Activated CD4-positive, alpha-beta T cell treated with anti-CD3 and anti-CD28 coated beads, Interleukin-2, amount 10 ng/mL, durations not matched to agents 24 days and 14 days (primary cell): ENCODE results near the gene SCARB2. TPM values are rescaled to one million over a fixed set of nuclear protein-coding genes. Genes with fewer than 3 reads are reported as not detected.

Experiments
- DNase-seq: peaks from one replicate; pipeline ENCODE4 v3.0.0; 2022
- H3K27ac Mint-ChIP-seq: one replicate; pipeline ENCODE4 v1.8.0; 2022; ENCODE audit warnings: mild to moderate bottlenecking, mixed read lengths
- H3K27me3 Mint-ChIP-seq: one replicate; pipeline ENCODE4 v1.8.0; 2022; ENCODE audit warnings: mixed read lengths
- H3K36me3 Mint-ChIP-seq: one replicate; pipeline ENCODE4 v1.8.0; 2022; ENCODE audit warnings: low read depth, mild to moderate bottlenecking, mixed read lengths
- H3K4me1 Mint-ChIP-seq: one replicate; pipeline ENCODE4 v1.8.0; 2021; ENCODE audit warnings: mixed read lengths
- H3K4me3 Mint-ChIP-seq: one replicate; pipeline ENCODE4 v1.8.0; 2022; ENCODE audit warnings: mild to moderate bottlenecking, moderate library complexity, mixed read lengths
- H3K9me3 Mint-ChIP-seq: one replicate; pipeline ENCODE4 v1.8.0; 2021; ENCODE audit warnings: mixed read lengths
- intact Hi-C: fragments of 100-400 bp; cut with micrococcal nuclease; formaldehyde crosslinking; loops from one replicate; pipeline ENCODE4 v1.15.1; 2023
- total RNA-seq: library from RNA; stranded (reverse); gene quantifications from 2 replicates; pipeline ENCODE4 v1.2.3, GENCODE V29; 2022

Gene SCARB2
- total RNA-seq, 1 donor from 2014 or later: 1.7 TPM

DNA sequence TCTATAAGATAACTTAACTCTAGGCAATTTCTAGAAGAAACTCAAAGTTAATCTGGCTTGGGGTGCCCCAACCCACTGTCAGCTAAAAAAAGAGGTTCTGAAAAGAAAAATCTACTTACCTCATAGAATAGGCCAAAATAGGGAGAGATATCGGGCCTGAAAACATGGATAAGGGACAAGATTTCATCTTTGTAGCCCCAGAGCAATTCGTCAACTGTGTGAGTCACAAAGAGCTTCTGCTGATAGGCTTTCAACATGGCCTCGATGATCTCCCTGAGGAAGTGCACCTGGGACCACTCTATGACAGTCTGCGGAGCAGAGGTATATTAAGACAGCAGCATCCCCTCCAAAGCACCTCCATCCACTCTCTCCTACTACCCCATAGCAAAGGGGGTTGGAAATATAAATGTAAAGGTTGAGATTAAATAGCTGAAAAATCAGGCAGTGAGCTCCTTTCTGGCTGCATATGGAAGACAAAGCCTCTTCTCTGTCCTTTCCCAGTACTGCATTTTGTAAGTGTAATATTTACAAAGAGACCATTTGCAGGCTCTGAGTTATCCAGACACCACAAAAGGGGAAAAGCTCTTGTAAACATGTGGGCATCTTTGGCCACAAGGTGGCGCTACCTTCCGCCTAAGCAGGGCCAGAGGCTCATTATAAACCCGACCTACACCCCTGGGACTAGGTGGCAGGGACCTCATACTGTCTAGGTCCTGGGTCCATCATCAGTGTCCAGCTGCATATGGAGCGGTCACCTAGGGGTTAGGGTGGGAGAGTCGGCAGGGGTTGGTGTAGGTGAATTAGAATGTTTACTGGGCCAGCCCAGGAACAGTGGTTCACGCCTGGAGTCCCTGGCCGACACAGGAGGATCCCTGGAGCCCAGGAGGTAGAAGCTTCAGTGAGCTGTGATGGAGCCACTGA, 34.0 kb downstream of the SCARB2 start:
- no peaks in the 10 kb centered on the region for H3K27me3 Mint-ChIP-seq

DNA sequence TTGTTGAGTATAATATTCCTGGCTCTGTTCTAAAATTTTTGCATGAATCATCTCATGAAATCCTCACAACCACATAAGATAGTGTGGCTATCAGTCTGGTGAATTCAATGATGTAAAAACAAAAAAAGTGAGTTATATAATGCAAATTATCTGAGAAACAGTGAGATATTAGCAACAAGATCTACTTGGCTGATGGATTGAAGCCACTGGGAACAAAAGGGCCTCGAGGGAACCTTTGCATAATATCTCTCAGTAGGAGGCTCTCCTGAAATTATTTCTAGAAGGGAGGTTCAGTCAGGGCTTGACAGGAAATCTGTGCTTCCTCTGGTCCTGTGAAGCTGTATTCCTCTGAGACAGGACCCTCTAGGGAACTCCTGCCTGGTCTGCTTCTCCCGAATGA, 35.3 kb downstream of the SCARB2 start:
- H3K9me3 Mint-ChIP-seq: no peaks in the 10 kb centered on the region
- no peaks in the 10 kb centered on the region for H3K36me3 Mint-ChIP-seq
- H3K27ac Mint-ChIP-seq: no peak overlapping the region
- H3K4me1 Mint-ChIP-seq: no peaks in the 10 kb centered on the region
- DNase-seq: no peak
- intact Hi-C loops: no loop called here
- no peak overlapping the region for H3K4me3 Mint-ChIP-seq
- no peaks in the 10 kb centered on the region for H3K27me3 Mint-ChIP-seq

More for the DNA sequence above, 34.0 kb downstream of the SCARB2 start:
- DNase-seq: peak; percentile 93
- intact Hi-C loops: loop anchor here (1.0 kb wide), 2 partner anchors 199 to 326 kb away; no protein-coding TSS in a partner anchor
- H3K4me3 Mint-ChIP-seq: no peak overlapping the region
- no peak overlapping the region for H3K27ac Mint-ChIP-seq
- no peaks in the 10 kb centered on the region for H3K36me3 Mint-ChIP-seq
- H3K4me1 Mint-ChIP-seq: no peaks in the 10 kb centered on the region
- H3K9me3 Mint-ChIP-seq: no peaks in the 10 kb centered on the region

DNA sequence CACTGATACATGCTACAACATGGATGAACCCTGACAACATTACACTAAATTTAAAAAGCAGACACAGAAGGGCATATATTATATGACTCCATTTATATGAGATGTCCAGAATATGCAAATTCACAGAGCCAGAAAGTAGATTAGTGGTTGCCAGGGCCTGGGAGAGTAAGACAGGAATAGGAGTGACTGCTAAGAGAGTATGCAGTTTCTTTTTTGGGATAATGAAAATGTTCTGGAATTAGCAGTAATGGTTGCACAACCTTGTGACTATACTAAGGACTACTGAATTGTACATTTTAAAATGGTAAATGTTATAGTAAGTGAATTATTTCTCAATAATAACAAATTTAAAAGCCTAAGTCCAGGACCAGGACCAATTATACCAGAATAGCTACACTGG, 35.9 kb downstream of the SCARB2 start:
- no peak for DNase-seq
- Mint-ChIP-seq H3K4me1 (no peaks in the 10 kb centered on the region), H3K36me3 (no peaks in the 10 kb centered on the region), H3K27me3 (no peaks in the 10 kb centered on the region), H3K9me3 (no peaks in the 10 kb centered on the region), H3K4me3 (no peak overlapping the region), H3K27ac (no peak overlapping the region)
- intact Hi-C loops: no loop called here

GRCh38 chr4:76175336-76175735, 38.3 kb downstream of the SCARB2 start:
- Mint-ChIP-seq H3K9me3 (no peaks in the 10 kb centered on the region), H3K4me3 (no peak overlapping the region), H3K4me1 (no peaks in the 10 kb centered on the region), H3K27me3 (no peaks in the 10 kb centered on the region), H3K36me3 (no peaks in the 10 kb centered on the region), H3K27ac (no peak overlapping the region)
- intact Hi-C loops: no loop called here
- no peak for DNase-seq

DNA sequence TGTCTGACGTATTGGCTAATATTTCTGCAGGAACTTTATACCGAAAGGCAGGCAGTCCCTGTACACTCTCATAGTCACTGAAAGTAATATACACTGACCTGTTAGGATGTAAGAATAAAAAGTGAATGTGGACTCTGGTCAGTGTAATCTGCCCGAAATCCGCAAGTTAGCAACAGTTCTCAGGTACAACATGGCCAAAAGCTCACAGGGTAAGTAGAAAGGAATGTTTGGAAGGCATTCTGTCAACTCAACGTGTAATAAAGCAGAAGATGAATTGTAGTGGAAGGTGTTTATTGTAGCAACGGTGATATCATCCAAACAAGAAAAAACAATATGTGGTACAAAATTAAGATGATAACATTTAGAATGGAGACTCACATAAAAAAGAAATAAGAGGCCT, 39.4 kb downstream of the SCARB2 start:
- intact Hi-C loops: no loop called here
- no peaks in the 10 kb centered on the region for H3K9me3 Mint-ChIP-seq
- H3K36me3 Mint-ChIP-seq: no peaks in the 10 kb centered on the region
- H3K4me1 Mint-ChIP-seq: no peaks in the 10 kb centered on the region
- DNase-seq: no peak
- no peak overlapping the region for H3K4me3 Mint-ChIP-seq
- H3K27me3 Mint-ChIP-seq: no peaks in the 10 kb centered on the region
- H3K27ac Mint-ChIP-seq: no peak overlapping the region

GRCh38 chr4:76168688-76169087, 44.9 kb downstream of the SCARB2 start:
- Mint-ChIP-seq H3K9me3 (no peaks in the 10 kb centered on the region), H3K27me3 (no peaks in the 10 kb centered on the region), H3K27ac (no peak overlapping the region), H3K4me1 (no peaks in the 10 kb centered on the region), H3K36me3 (peaks cover 3% of the 10 kb centered on the region), H3K4me3 (no peak overlapping the region)
- intact Hi-C loops: no loop called here
- no peak for DNase-seq

DNA sequence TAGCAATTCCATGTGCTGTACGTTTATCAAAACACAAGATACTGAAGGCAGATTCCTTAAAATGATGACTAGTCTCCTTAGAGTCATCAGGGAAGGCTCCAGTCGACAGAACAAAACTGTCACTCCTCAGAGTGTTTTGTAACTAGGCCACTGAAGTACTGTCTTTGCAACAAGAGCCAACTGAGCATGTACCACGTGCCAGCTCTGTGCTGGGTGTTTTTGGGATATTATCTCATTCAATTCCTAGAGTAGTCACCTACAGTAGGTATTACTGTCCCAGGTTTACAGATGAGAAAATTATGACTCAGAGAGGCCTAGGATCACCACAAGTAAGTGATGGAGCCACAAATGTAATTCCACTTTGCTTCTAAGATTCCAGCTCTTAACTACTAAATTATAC, 47.1 kb downstream of the SCARB2 start:
- no peaks in the 10 kb centered on the region for H3K9me3 Mint-ChIP-seq
- H3K4me1 Mint-ChIP-seq: no peaks in the 10 kb centered on the region
- intact Hi-C loops: no loop called here
- H3K4me3 Mint-ChIP-seq: no peak overlapping the region
- H3K27ac Mint-ChIP-seq: no peak overlapping the region
- peaks cover 3% of the 10 kb centered on the region for H3K36me3 Mint-ChIP-seq
- no peak for DNase-seq
- H3K27me3 Mint-ChIP-seq: no peaks in the 10 kb centered on the region

DNA sequence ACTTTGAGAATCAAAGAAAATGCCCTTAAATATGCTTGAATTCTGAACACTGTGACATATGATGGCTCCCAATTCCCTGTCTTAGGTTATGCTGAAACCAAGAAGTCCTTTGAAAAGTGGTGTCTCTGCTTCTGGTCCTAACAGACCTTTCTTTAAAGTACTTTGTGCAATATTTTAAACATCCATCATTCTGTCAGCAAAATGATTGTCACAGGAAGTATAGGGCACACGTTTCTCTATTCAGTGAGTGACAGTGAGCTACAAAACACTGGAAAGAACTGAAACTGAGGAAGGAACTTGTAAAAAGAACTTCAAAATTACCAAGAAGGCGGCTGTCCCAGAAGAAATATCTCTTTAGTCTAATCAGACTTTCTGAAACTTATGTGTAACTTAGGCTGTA, 53.3 kb downstream of the SCARB2 start:
- Mint-ChIP-seq H3K4me1 (peaks cover 2% of the 10 kb centered on the region), H3K9me3 (no peaks in the 10 kb centered on the region), H3K27ac (no peak overlapping the region), H3K4me3 (no peak overlapping the region), H3K36me3 (no peaks in the 10 kb centered on the region), H3K27me3 (no peaks in the 10 kb centered on the region)
- no peak for DNase-seq
- intact Hi-C loops: no loop called here

- no peak for DNase-seq
Measured at GRCh38 chr4:76156635-76157034, 57.0 kb downstream of the SCARB2 start.

GRCh38 chr4:76155979-76156378, 57.6 kb downstream of the SCARB2 start:
- Mint-ChIP-seq H3K9me3 (no peaks in the 10 kb centered on the region), H3K4me1 (peaks cover 2% of the 10 kb centered on the region), H3K27me3 (peaks cover 1% of the 10 kb centered on the region), H3K4me3 (no peak overlapping the region), H3K27ac (no peak overlapping the region), H3K36me3 (peaks cover 3% of the 10 kb centered on the region)
- DNase-seq: no peak
- intact Hi-C loops: no loop called here

More at GRCh38 chr4:76156635-76157034, 57.0 kb downstream of the SCARB2 start:
- Mint-ChIP-seq H3K27me3 (peaks cover 1% of the 10 kb centered on the region), H3K4me3 (no peak overlapping the region), H3K9me3 (no peaks in the 10 kb centered on the region), H3K4me1 (peaks cover 2% of the 10 kb centered on the region), H3K27ac (no peak overlapping the region), H3K36me3 (peaks cover 3% of the 10 kb centered on the region)
- intact Hi-C loops: no loop called here

- H3K4me3 Mint-ChIP-seq: no peak overlapping the region
- DNase-seq: no peak
Measured at GRCh38 chr4:76153356-76153755, 60.3 kb downstream of the SCARB2 start.

GRCh38 chr4:76148142-76148865, 65.3 kb downstream of the SCARB2 start, which contains the start of gene NUP54:
Gene NUP54 (minus strand): TSS chr4:76148397. CDS start chr4:76148374, 23 bp downstream.
- peak within 1 kb of the TSS; percentile 92 for H3K27ac Mint-ChIP-seq
- peaks cover 13% of the 10 kb centered on the region for H3K36me3 Mint-ChIP-seq
- intact Hi-C loops: loop anchor here (1.0 to 5.0 kb wide), 9 partner anchors 66 to 1009 kb away; partner anchors contain the start of genes CCNG2, CCNI, G3BP2 and RCHY1
- peaks cover 1% of the 10 kb centered on the region for H3K27me3 Mint-ChIP-seq
- DNase-seq: peak; percentile 99
- no peaks in the 10 kb centered on the region for H3K9me3 Mint-ChIP-seq
- H3K4me3 Mint-ChIP-seq: peak within 1 kb of the TSS; percentile 95
- H3K4me1 Mint-ChIP-seq: peaks cover 29% of the 10 kb centered on the region

More at GRCh38 chr4:76153356-76153755, 60.3 kb downstream of the SCARB2 start:
- Mint-ChIP-seq H3K27me3 (peaks cover 1% of the 10 kb centered on the region), H3K9me3 (no peaks in the 10 kb centered on the region), H3K27ac (no peak overlapping the region), H3K36me3 (peaks cover 6% of the 10 kb centered on the region), H3K4me1 (peaks cover 12% of the 10 kb centered on the region)
- intact Hi-C loops: no loop called here

GRCh38 chr4:76147454-76148141, 66.0 kb downstream of the SCARB2 start:
- Mint-ChIP-seq H3K9me3 (no peaks in the 10 kb centered on the region), H3K4me3 (peak overlapping the region; percentile 95), H3K4me1 (peaks cover 32% of the 10 kb centered on the region), H3K27me3 (no peaks in the 10 kb centered on the region), H3K27ac (peak overlapping the region; percentile 92), H3K36me3 (peaks cover 18% of the 10 kb centered on the region)
- peak; percentile 86 for DNase-seq
- intact Hi-C loops: loop anchor here (1.0 to 5.0 kb wide), 9 partner anchors 67 to 1010 kb away; partner anchors contain the start of genes CCNG2, CCNI, G3BP2 and RCHY1
